K562 (cell line): ENCODE data around the gene FOXO3. TPM values are rescaled to one million over a fixed set of nuclear protein-coding genes. Genes with fewer than 3 reads are reported as not detected.

Experiments used
- ATAC-seq: fragments of 200-7000 bp; cut with Tn5 transposase; 3 replicates; pipeline ENCODE4 v1.9.1; 2020; ENCODE audit warnings: moderate library complexity
- BruUV-seq: library from RNA; stranded (reverse); fragments of 400-500 nt; replicated peaks from 2 replicates; lab custom pipeline; 2021; lab: Mats Ljungman, UMichigan
- CTCF ChIA-PET: fragments of 300-600 bp; formaldehyde crosslinking; extraction: SDS; loops from one replicate; lab custom pipeline; 2021; ENCODE audit warnings: low intra/inter-chr PET ratio; lab: Yijun Ruan, JAX
- POLR2A ChIA-PET: fragments of 300-600, 350-650 bp; sonication (Branson Sonifier 250); formaldehyde crosslinking; extraction: SDS; loops from one replicate; lab custom pipeline; 2021; ENCODE audit warnings: antibody characterized with exemption, inconsistent platforms; lab: Yijun Ruan, JAX
- DNase-seq, 4 experiments: peaks; one replicate each; pipeline versions ENCODE4 v3.0.0 to v3.0.0-alpha.2; 2011 to 2018; ENCODE audit warnings: low spot score in 3 of 4, mixed read lengths in 3 of 4; ENCODE audit errors: extremely low read depth in 1 of 4
- FAIRE-seq: peaks from 2 replicates; lab custom pipeline; 2011; peaks lifted over from hg19 to GRCh38; lab: Jason Lieb, UNC
- H2AFZ ChIP-seq: 2 replicates; pipeline ENCODE4 v1.6.0; 2011; ENCODE audit warnings: low read depth, low read length, control low read depth, inconsistent platforms
- H3K27ac ChIP-seq: fragments of 200-600 bp; 3 replicates; pipeline ENCODE4 v1.8.0; 2011; ENCODE audit warnings: low read depth, mild to moderate bottlenecking, control low read depth, inconsistent platforms, low read length, moderate library complexity, mixed read lengths; ENCODE audit errors: extremely low read depth
- H3K27me3 ChIP-seq, 2 experiments: fragments of 300-600 bp in 1 of 2; 2 replicates in 1 of 2; 3 replicates in 1 of 2; pipeline versions ENCODE4 v1.6.0 to v1.8.0; 2011; ENCODE audit warnings: inconsistent platforms in 2 of 2, low read length in 2 of 2, mild to moderate bottlenecking in 1 of 2, mixed read lengths in 1 of 2, moderate library complexity in 1 of 2; ENCODE audit not compliant: control insufficient read depth in 2 of 2, insufficient read depth in 2 of 2
- H3K36me3 ChIP-seq: fragments of 300-600 bp; 3 replicates; pipeline ENCODE4 v1.8.0; 2011; ENCODE audit warnings: mild to moderate bottlenecking, low read length, inconsistent platforms; ENCODE audit not compliant: control insufficient read depth, insufficient read depth
- H3K4me1 ChIP-seq, 2 experiments: fragments of 200-600 bp in 1 of 2; replicated peaks in 1 of 2; 2 replicates in 1 of 2; 3 replicates in 1 of 2; pipeline versions ENCODE4 v1.5.1 to v1.8.0; 2011; ENCODE audit warnings: inconsistent platforms in 2 of 2, low read length in 2 of 2, mild to moderate bottlenecking in 1 of 2, mixed read lengths in 1 of 2, moderate library complexity in 1 of 2; ENCODE audit not compliant: control insufficient read depth in 2 of 2, insufficient read depth in 2 of 2
- H3K4me2 ChIP-seq: 2 replicates; pipeline ENCODE4 v1.6.1; 2011; ENCODE audit warnings: low read length, control low read depth, inconsistent platforms, mixed read lengths; ENCODE audit not compliant: insufficient read depth
- H3K4me3 ChIP-seq: fragments of 200-600 bp; sonication (generic), shearing (Covaris generic); 2 replicates; pipeline ENCODE4 v1.5.1; 2016; ENCODE audit warnings: control low read depth, inconsistent platforms
- H3K79me2 ChIP-seq: fragments of 200-600 bp; 3 replicates; pipeline ENCODE4 v1.8.0; 2011; ENCODE audit warnings: low read length, inconsistent platforms; ENCODE audit not compliant: control insufficient read depth, insufficient read depth
- H3K9ac ChIP-seq, 2 experiments: 2 replicates each; pipeline versions ENCODE4 v1.6.0 to v1.6.1; 2011; ENCODE audit warnings: low read depth in 2 of 2, low read length in 2 of 2, control low read depth in 1 of 2, inconsistent platforms in 1 of 2, mild to moderate bottlenecking in 1 of 2, mixed read lengths in 1 of 2; ENCODE audit not compliant: insufficient read depth in 1 of 2
- H3K9me1 ChIP-seq: one replicate; pipeline ENCODE4 v1.6.0; 2011; ENCODE audit warnings: inconsistent platforms, mild to moderate bottlenecking, low read length, moderate library complexity; ENCODE audit not compliant: control insufficient read depth, insufficient read depth
- H3K9me3 ChIP-seq: replicated peaks from 2 replicates; pipeline ENCODE4 v1.5.1; 2011; ENCODE audit warnings: low read depth, low read length, inconsistent platforms; ENCODE audit not compliant: control insufficient read depth, insufficient read depth
- H4K20me1 ChIP-seq: replicated peaks from 2 replicates; pipeline ENCODE4 v1.6.1; 2011; ENCODE audit warnings: low read length, inconsistent platforms, mixed read lengths; ENCODE audit not compliant: control insufficient read depth, insufficient read depth
- ASH1L ChIP-seq: fragments of 450-650 bp; IDR thresholded peaks from 2 replicates; pipeline ENCODE4 v1.6.1; 2018; ENCODE audit warnings: borderline replicate concordance, mild to moderate bottlenecking, low read depth; ENCODE audit not compliant: partially characterized antibody
- BCOR ChIP-seq: fragments of 450-650 bp; IDR thresholded peaks from 2 replicates; pipeline ENCODE4 v1.6.1; 2016
- C11orf30 ChIP-seq: fragments of 450-650 bp; IDR thresholded peaks from 2 replicates; pipeline ENCODE4 v1.6.1; 2016; ENCODE audit warnings: low read depth, mild to moderate bottlenecking
- CHD4 ChIP-seq: fragments of 200-600 bp; sonication (generic); IDR thresholded peaks from 3 replicates; pipeline ENCODE4 v1.6.1; 2012; ENCODE audit warnings: low read depth, mild to moderate bottlenecking, mixed read lengths, low read length, inconsistent platforms; ENCODE audit not compliant: insufficient read depth, insufficient replicate concordance, poor library complexity, severe bottlenecking
- GTF2B ChIP-seq: IDR thresholded peaks from 2 replicates; pipeline ENCODE4 v1.6.1; 2011; ENCODE audit not compliant: insufficient read length; ENCODE audit errors: extremely low read depth
- MCM5 ChIP-seq: fragments of 450-650 bp; IDR thresholded peaks from 2 replicates; pipeline ENCODE4 v1.6.1; 2016; ENCODE audit warnings: low read depth
- MXD1 ChIP-seq: fragments of 250-450 bp; sonication (Bioruptor Pico); IDR thresholded peaks from 2 replicates; pipeline ENCODE4 v1.8.0; 2021; ENCODE audit warnings: borderline replicate concordance, mild to moderate bottlenecking, moderate library complexity; ENCODE audit not compliant: poor library complexity, severe bottlenecking
- RNF219 ChIP-seq: fragments of 250-450 bp; sonication (Bioruptor Pico); IDR thresholded peaks from 2 replicates; pipeline ENCODE4 v1.5.0; 2022; ENCODE audit warnings: mild to moderate bottlenecking
- SRSF7 ChIP-seq: fragments of 200-400 bp; formaldehyde crosslinking; optimal IDR thresholded peaks from 2 replicates; pipeline ENCODE3; 2017; ENCODE audit warnings: mild to moderate bottlenecking, low read depth, low read length
- ZNF436 ChIP-seq: fragments of 250-450, 450-650 bp; sonication (Bioruptor Pico); formaldehyde crosslinking; IDR thresholded peaks from 2 replicates; pipeline ENCODE4 v1.7.0; 2020; ENCODE audit warnings: mild to moderate bottlenecking
- ZNF551 ChIP-seq: fragments of 250-450 bp; sonication (Bioruptor Pico); IDR thresholded peaks from 2 replicates; pipeline ENCODE4 v1.5.0; 2021; ENCODE audit warnings: mild to moderate bottlenecking, moderate library complexity
- WGBS: fragments of 100-300 bp; shearing (Covaris generic); methylation state at CpG from one replicate; pipeline ENCODE4 v1.1.6; 2016; ENCODE audit warnings: low coverage, mixed read lengths; ENCODE audit not compliant: insufficient coverage; ENCODE audit errors: missing lambda C conversion rate; 5-methylcytosine and 5-hydroxymethylcytosine counted together
- in situ Hi-C: fragments of 300-500 bp; cut with MboI; formaldehyde crosslinking; loops from 4 replicates; pipeline ENCODE4 v1.15.0; 2018; ENCODE audit warnings: inconsistent platforms, mixed read lengths
- intact Hi-C: fragments of 100-400 bp; cut with micrococcal nuclease; formaldehyde crosslinking; loops from 2 replicates; pipeline ENCODE4 v1.14.2; 2022
- polyA plus RNA-seq, 8 experiments: library from polyadenylated mRNA; depleted of rRNA in 4 of 8; stranded (reverse) in 5 of 8; unstranded in 3 of 8; fragments of >200 nt; fragmentation: Nextera tagmentation in 2 of 8; fragmentation: Illumina TruSeq in 1 of 8; extraction: Ambion mirVana in 2 of 8; extraction: Trizol in 1 of 8; gene quantifications; 2 replicates each; pipeline versions ENCODE4 v1.2.1 to v1.2.3, GENCODE V29; 2011 to 2014; ENCODE audit warnings: inconsistent platforms in 1 of 8, missing spikeins in 1 of 8
- total RNA-seq, 7 experiments: library from RNA; depleted of rRNA in 6 of 7; stranded (reverse); fragments of >200 nt in 6 of 7; fragmentation: Illumina TruSeq in 2 of 7; extraction: Trizol in 2 of 7; gene quantifications; 2 replicates each; pipeline versions ENCODE4 v1.2.1 to v1.2.3, GENCODE V29; 2011 to 2021; ENCODE audit warnings: low replicate concordance in 1 of 7

The FOXO3 gene
- total and polyA plus RNA-seq, 9 of the 15 experiments (the other 6 are each of a cell fraction or from before 2014, with no cell fraction given), result 3.0 to 14.6 (median 6.0) TPM

GRCh38 chr6:108524528-108525248 lies 36.0 kb upstream of the FOXO3 start:
- H4K20me1 ChIP-seq, result 0 out of 2 replicates have a peak, but pooled peaks cover 4% of the 10 kb centered on the region
- TF ChIP-seq ZNF436 (CRISPR knock-in tag) (no peak), C11orf30 (no peak), GTF2B (no peak), SRSF7 (no peak), MXD1 (CRISPR knock-in tag) (no peak), CHD4 (no peak), RNF219 (no peak), BCOR (no peak), MCM5 (no peak), ASH1L (no peak), ZNF551 (CRISPR knock-in tag) (no peak)
- intact Hi-C loops, result no loop called here
- H3K4me2 ChIP-seq, result no peak overlapping the region
- no peaks in the 10 kb centered on the region for H3K9me3 ChIP-seq
- ATAC-seq, result no peak
- ChIA-PET POLR2A (interaction anchor here (0.6 kb wide), 1 partner anchor 327 kb away, joined by 3 read pairs; no protein-coding TSS in a partner anchor), CTCF (interaction anchor here (0.6 kb wide), 1 partner anchor 374 kb away, joined by 3 read pairs; no protein-coding TSS in a partner anchor)
- no peaks in the 10 kb centered on the region for H3K79me2 ChIP-seq
- no TSS peak for BruUV-seq
- FAIRE-seq, result no peak
- no peaks in the 10 kb centered on the region for H3K9me1 ChIP-seq
- peaks cover 13% of the 10 kb centered on the region; the same call in 2 of the 3 replicates for H3K36me3 ChIP-seq
- no peaks in the 10 kb centered on the region for H3K4me1 ChIP-seq
- DNase-seq, result no peak
- in situ Hi-C loops, result loop anchor here (5.0 kb wide), 2 partner anchors 412 to 542 kb away; no protein-coding TSS in a partner anchor
- 75% methylated on average over 5 of the region's 5 CpGs for WGBS
- no peak overlapping the region for H3K9ac ChIP-seq
- H3K27me3 ChIP-seq, result no peaks in the 10 kb centered on the region
- H3K27ac ChIP-seq, result no peak overlapping the region
- H2AFZ ChIP-seq, result no peak overlapping the region
- no peak overlapping the region for H3K4me3 ChIP-seq
